Activated CD8-positive, alpha-beta T cell treated with anti-CD3 and anti-CD28 coated beads for 36 hours (primary cell): ENCODE measurements around the gene EPHA4. TPM values are rescaled to one million over a fixed set of nuclear protein-coding genes. Genes with fewer than 3 reads are reported as not detected.

Experiments used
- ATAC-seq: fragments of 200-7000 bp; cut with Tn5 transposase; one replicate; pipeline ENCODE4 v1.10.0; 2021; ENCODE audit warnings: mild to moderate bottlenecking, moderate library complexity
- CTCF ChIA-PET: fragments of 350-600 bp; sonication (Branson Sonifier 250); formaldehyde crosslinking; loops from one replicate; lab custom pipeline; 2021; ENCODE audit warnings: antibody characterized with exemption; lab: Charles Lee
- POLR2A ChIA-PET: fragments of 350-600 bp; sonication (Branson Sonifier 250); formaldehyde crosslinking; loops from one replicate; lab custom pipeline; 2021; ENCODE audit warnings: antibody characterized with exemption; lab: Charles Lee
- DNase-seq: peaks from one replicate; pipeline ENCODE4 v3.0.0-alpha.2; 2020
- H3K27ac Mint-ChIP-seq: one replicate; pipeline ENCODE4 v1.8.0; 2021; ENCODE audit warnings: mild to moderate bottlenecking, mixed read lengths
- H3K27me3 Mint-ChIP-seq: one replicate; pipeline ENCODE4 v1.8.0; 2021; ENCODE audit warnings: mixed read lengths
- H3K36me3 Mint-ChIP-seq: one replicate; pipeline ENCODE4 v1.8.0; 2021; ENCODE audit warnings: low read depth, mixed read lengths
- H3K4me1 Mint-ChIP-seq: one replicate; pipeline ENCODE4 v1.8.0; 2021; ENCODE audit warnings: low read depth, mixed read lengths
- H3K4me3 Mint-ChIP-seq: one replicate; pipeline ENCODE4 v1.8.0; 2021; ENCODE audit warnings: mild to moderate bottlenecking, moderate library complexity, mixed read lengths
- H3K9me3 Mint-ChIP-seq: one replicate; pipeline ENCODE4 v1.8.0; 2021; ENCODE audit warnings: mixed read lengths
- CTCF ChIP-seq: fragments of 200-600 bp; IDR thresholded peaks from one replicate; pipeline ENCODE4 v1.8.0; 2022; ENCODE audit warnings: antibody characterized with exemption, mild to moderate bottlenecking
- intact Hi-C: fragments of 100-400 bp; cut with micrococcal nuclease; formaldehyde crosslinking; loops from one replicate; pipeline ENCODE4 v1.10.0; 2022
- total RNA-seq, 2 experiments: library from RNA; stranded (reverse); gene quantifications; one replicate each; pipeline ENCODE4 v1.2.3, GENCODE V29; 2021

Gene EPHA4
- total RNA-seq, 2 experiments from 2014 or later, result 1.8 to 2.3 TPM

GRCh38 chr2:221407765-221408164 lies 164.3 kb downstream of the EPHA4 start:
- CTCF ChIA-PET, result no interaction called here
- POLR2A ChIA-PET, result no interaction called here
- DNase-seq (no peak), ATAC-seq (no peak)
- peaks cover 4% of the 10 kb centered on the region for H3K9me3 Mint-ChIP-seq
- no peaks in the 10 kb centered on the region for H3K4me1 Mint-ChIP-seq
- H3K36me3 Mint-ChIP-seq, result no peaks in the 10 kb centered on the region
- H3K27me3 Mint-ChIP-seq, result peaks cover 3% of the 10 kb centered on the region
- TF ChIP-seq CTCF, result no peak
- no peak overlapping the region for H3K4me3 Mint-ChIP-seq
- H3K27ac Mint-ChIP-seq, result no peak overlapping the region
- intact Hi-C loops, result no loop called here

- ChIA-PET POLR2A (no interaction called here), CTCF (interaction anchor here (1.3 kb wide), 1 partner anchor 10 kb away, joined by 3 read pairs; no protein-coding TSS in a partner anchor)
- intact Hi-C loops, result no loop called here
- ATAC-seq (no peak), DNase-seq (no peak)
- no peaks in the 10 kb centered on the region for H3K4me1 Mint-ChIP-seq
- H3K36me3 Mint-ChIP-seq, result no peaks in the 10 kb centered on the region
- no peak overlapping the region for H3K4me3 Mint-ChIP-seq
- H3K27ac Mint-ChIP-seq, result no peak overlapping the region
- H3K27me3 Mint-ChIP-seq, result no peaks in the 10 kb centered on the region
- peaks cover 4% of the 10 kb centered on the region for H3K9me3 Mint-ChIP-seq
- no peak for TF ChIP-seq CTCF
These were observed 166.6 kb downstream of the EPHA4 start for GRCh38 chr2:221405521-221405920.

GRCh38 chr2:221402072-221402471 lies 170.0 kb downstream of the EPHA4 start:
- POLR2A ChIA-PET, result no interaction called here
- H3K27me3 Mint-ChIP-seq, result no peaks in the 10 kb centered on the region
- no peaks in the 10 kb centered on the region for H3K4me1 Mint-ChIP-seq
- H3K27ac Mint-ChIP-seq, result no peak overlapping the region
- no peak for TF ChIP-seq CTCF
- no peak for ATAC-seq
- no peak overlapping the region for H3K4me3 Mint-ChIP-seq
- DNase-seq, result no peak
- intact Hi-C loops, result no loop called here
- no peaks in the 10 kb centered on the region for H3K36me3 Mint-ChIP-seq
- CTCF ChIA-PET, result no interaction called here
- H3K9me3 Mint-ChIP-seq, result peaks cover 4% of the 10 kb centered on the region

GRCh38 chr2:221400411-221400810 lies 171.7 kb downstream of the EPHA4 start:
- POLR2A ChIA-PET, result no interaction called here
- DNase-seq (no peak), ATAC-seq (no peak)
- no peaks in the 10 kb centered on the region for H3K27me3 Mint-ChIP-seq
- intact Hi-C loops, result no loop called here
- no peaks in the 10 kb centered on the region for H3K36me3 Mint-ChIP-seq
- H3K4me1 Mint-ChIP-seq, result no peaks in the 10 kb centered on the region
- no peaks in the 10 kb centered on the region for H3K9me3 Mint-ChIP-seq
- H3K4me3 Mint-ChIP-seq, result no peak overlapping the region
- no peak for TF ChIP-seq CTCF
- CTCF ChIA-PET, result no interaction called here
- H3K27ac Mint-ChIP-seq, result no peak overlapping the region

- TF ChIP-seq CTCF, result no peak
- ChIA-PET POLR2A (no interaction called here), CTCF (interaction anchor here (1.0 kb wide), 1 partner anchor 12 kb away, joined by 3 read pairs; no protein-coding TSS in a partner anchor)
- Mint-ChIP-seq H3K4me1 (no peaks in the 10 kb centered on the region), H3K36me3 (no peaks in the 10 kb centered on the region), H3K27ac (no peak overlapping the region), H3K9me3 (no peaks in the 10 kb centered on the region), H3K4me3 (no peak overlapping the region), H3K27me3 (no peaks in the 10 kb centered on the region)
- intact Hi-C loops, result no loop called here
- no peak for ATAC-seq
- no peak for DNase-seq
These were observed 172.9 kb downstream of the EPHA4 start for GRCh38 chr2:221399183-221399582.
